ENCODE results near the gene OSBPL8.

GRCh38 chr12:76591476-76591875 lies 31.9 kb upstream of the OSBPL8 start:
- TF ChIP-seq, protein P1, sequence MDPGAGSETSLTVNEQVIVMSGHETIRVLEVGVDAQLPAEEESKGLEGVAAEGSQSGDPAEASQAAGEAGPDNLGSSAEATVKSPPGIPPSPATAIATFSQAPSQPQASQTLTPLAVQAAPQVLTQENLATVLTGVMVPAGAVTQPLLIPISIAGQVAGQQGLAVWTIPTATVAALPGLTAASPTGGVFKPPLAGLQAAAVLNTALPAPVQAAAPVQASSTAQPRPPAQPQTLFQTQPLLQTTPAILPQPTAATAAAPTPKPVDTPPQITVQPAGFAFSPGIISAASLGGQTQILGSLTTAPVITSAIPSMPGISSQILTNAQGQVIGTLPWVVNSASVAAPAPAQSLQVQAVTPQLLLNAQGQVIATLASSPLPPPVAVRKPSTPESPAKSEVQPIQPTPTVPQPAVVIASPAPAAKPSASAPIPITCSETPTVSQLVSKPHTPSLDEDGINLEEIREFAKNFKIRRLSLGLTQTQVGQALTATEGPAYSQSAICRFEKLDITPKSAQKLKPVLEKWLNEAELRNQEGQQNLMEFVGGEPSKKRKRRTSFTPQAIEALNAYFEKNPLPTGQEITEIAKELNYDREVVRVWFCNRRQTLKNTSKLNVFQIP (CRISPR knock-in tag; IDR thresholded peaks at IDR 0.05; ENCODE audit: borderline replicate concordance, low read depth) = no peak
- TF ChIP-seq ZFP30 (CRISPR knock-in tag; IDR thresholded peaks at IDR 0.05) (no peak), ZNF565 (CRISPR knock-in tag; conservative IDR thresholded peaks at IDR 0.05; ENCODE audit: low read depth) (no peak), TOX (CRISPR knock-in tag; IDR thresholded peaks at IDR 0.05; ENCODE audit: borderline replicate concordance) (no peak), SNAI2 (CRISPR knock-in tag; IDR thresholded peaks at IDR 0.05) (no peak), CSDC2 (CRISPR knock-in tag; IDR thresholded peaks at IDR 0.05) (no peak), ISL1 (CRISPR knock-in tag; IDR thresholded peaks at IDR 0.05) (no peak; the same call in 1 of the 2 replicates), RARB (CRISPR knock-in tag; IDR thresholded peaks at IDR 0.05) (no peak), ZFP3 (CRISPR knock-in tag; IDR thresholded peaks at IDR 0.05) (no peak), ARNTL (CRISPR knock-in tag; IDR thresholded peaks at IDR 0.05; ENCODE audit: borderline replicate concordance, low read depth) (no peak), PPARA (CRISPR knock-in tag; IDR thresholded peaks at IDR 0.05; ENCODE audit: borderline replicate concordance) (no peak), TCF4 (CRISPR knock-in tag; IDR thresholded peaks at IDR 0.05; ENCODE audit: borderline replicate concordance) (no peak)
- TF ChIP-seq, protein P2, sequence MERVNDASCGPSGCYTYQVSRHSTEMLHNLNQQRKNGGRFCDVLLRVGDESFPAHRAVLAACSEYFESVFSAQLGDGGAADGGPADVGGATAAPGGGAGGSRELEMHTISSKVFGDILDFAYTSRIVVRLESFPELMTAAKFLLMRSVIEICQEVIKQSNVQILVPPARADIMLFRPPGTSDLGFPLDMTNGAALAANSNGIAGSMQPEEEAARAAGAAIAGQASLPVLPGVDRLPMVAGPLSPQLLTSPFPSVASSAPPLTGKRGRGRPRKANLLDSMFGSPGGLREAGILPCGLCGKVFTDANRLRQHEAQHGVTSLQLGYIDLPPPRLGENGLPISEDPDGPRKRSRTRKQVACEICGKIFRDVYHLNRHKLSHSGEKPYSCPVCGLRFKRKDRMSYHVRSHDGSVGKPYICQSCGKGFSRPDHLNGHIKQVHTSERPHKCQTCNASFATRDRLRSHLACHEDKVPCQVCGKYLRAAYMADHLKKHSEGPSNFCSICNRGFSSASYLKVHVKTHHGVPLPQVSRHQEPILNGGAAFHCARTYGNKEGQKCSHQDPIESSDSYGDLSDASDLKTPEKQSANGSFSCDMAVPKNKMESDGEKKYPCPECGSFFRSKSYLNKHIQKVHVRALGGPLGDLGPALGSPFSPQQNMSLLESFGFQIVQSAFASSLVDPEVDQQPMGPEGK (CRISPR knock-in tag; IDR thresholded peaks at IDR 0.05; ENCODE audit: borderline replicate concordance) = no peak
